Choroid plexus epithelial cell (primary cell): ENCODE measurements around the gene MYH9.

ENCODE experiments used
- DNase-seq: peaks from one replicate; pipeline ENCODE4 v3.0.0-alpha.2; 2010; ENCODE audit warnings: low read depth
- H3K4me3 ChIP-seq: 2 replicates; pipeline ENCODE4 v1.5.1; 2011; ENCODE audit warnings: low read depth, mild to moderate bottlenecking, control low read depth, low read length, moderate library complexity
- CTCF ChIP-seq: conservative IDR thresholded peaks from 2 replicates; pipeline ENCODE4 v1.5.1; 2011; ENCODE audit warnings: low read depth, mild to moderate bottlenecking, control low read depth, inconsistent platforms, low read length, moderate library complexity

MYH9 gene

GRCh38 chr22:36355894-36356293 lies 31.9 kb downstream of the MYH9 start:
- TF ChIP-seq CTCF = no peak
- DNase-seq = no peak
- H3K4me3 ChIP-seq = no peak overlapping the region

- no peak for TF ChIP-seq CTCF
- DNase-seq = peak; percentile 66
- H3K4me3 ChIP-seq = no peak overlapping the region
Measured at GRCh38 chr22:36355362-36355761, 32.4 kb downstream of the MYH9 start.

- peak; percentile 96 for DNase-seq
- no peak for TF ChIP-seq CTCF
- no peak overlapping the region for H3K4me3 ChIP-seq
Measured at GRCh38 chr22:36352803-36353507, 34.8 kb downstream of the MYH9 start.

- no peak overlapping the region for H3K4me3 ChIP-seq
- TF ChIP-seq CTCF = no peak
- peak; percentile 45 for DNase-seq
Measured at GRCh38 chr22:36351921-36352802, 35.6 kb downstream of the MYH9 start.

GRCh38 chr22:36350751-36351594 lies 36.8 kb downstream of the MYH9 start:
- no peak overlapping the region for H3K4me3 ChIP-seq
- TF ChIP-seq CTCF = peak; percentile 44
- peak; percentile 62 for DNase-seq

- DNase-seq = peak; percentile 81
- TF ChIP-seq CTCF = no peak
- no peak overlapping the region for H3K4me3 ChIP-seq
Measured at GRCh38 chr22:36349726-36350125, 38.0 kb downstream of the MYH9 start.
